GM12872 (cell line): Measurements from ENCODE around the gene NAA16.

Source experiments
- CTCF ChIP-seq: IDR thresholded peaks from 3 replicates; pipeline ENCODE4 v1.5.1; 2011; ENCODE audit warnings: low read depth, mild to moderate bottlenecking, low read length, moderate library complexity; ENCODE audit not compliant: insufficient read depth

The NAA16 gene

DNA sequence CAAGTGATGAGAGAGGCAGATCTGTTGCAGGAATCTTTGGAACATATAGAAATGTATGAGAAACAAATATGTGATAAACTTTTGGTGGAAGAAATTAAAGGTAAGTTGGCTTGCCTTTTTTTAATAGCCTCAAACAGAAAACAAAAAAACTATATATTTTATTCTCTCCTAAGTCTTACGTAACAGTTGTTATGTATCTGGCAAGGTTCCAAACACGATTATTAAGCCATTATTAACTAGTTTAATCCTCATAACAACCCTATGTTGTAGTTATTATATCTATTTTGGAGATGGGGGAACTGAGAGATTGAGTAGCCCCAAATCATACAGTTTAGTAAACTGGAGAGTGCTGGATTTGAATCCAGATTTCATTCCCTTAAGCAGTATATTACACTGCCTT lies 14.7 kb downstream of the NAA16 start:
- TF ChIP-seq CTCF = no peak

DNA sequence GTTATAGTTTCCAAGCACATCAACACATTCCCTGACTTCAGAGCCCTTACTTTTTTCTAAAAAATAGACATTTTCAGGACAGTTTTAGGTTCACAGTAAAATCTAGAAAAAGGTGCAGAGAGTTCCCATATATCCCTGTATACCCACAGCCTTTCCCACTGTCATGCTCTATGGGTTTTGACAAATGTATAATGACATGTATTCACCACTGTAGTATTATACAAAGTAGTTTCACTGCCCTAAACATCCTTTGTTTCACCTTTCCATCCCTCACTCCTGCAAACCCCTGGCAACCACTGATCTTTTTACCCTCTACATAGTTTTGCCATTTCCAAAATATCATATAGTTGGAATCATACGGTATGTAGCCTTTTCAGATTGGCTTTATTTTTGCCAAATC lies 15.6 kb downstream of the NAA16 start:
- no peak for TF ChIP-seq CTCF

- TF ChIP-seq CTCF = no peak
Observed at GRCh38 chr13:41327994-41328790, 17.1 kb downstream of the NAA16 start.

DNA sequence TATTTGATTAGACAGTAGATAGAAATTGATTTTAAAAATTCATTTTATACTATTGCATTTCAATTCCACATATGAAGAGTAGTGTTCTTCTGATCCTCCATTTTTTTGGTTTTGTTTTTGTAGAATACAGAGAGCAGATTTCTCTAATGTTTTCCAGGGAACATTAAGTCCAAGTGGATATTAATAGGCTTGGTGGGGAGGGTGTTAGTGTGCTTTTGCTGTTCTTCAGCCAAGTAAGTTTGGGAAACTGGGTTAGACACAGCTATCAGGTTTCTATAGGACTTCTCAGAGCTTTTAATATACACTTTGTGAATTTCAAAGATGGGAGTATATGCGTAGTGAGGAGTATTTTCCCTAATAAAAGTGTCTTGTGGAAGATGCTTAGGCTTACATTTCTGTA lies 21.8 kb downstream of the NAA16 start:
- TF ChIP-seq CTCF = no peak

GRCh38 chr13:41334810-41335209 lies 23.7 kb downstream of the NAA16 start:
- TF ChIP-seq CTCF = no peak

- TF ChIP-seq CTCF = no peak
Observed at GRCh38 chr13:41344358-41344757, 33.3 kb downstream of the NAA16 start.

DNA sequence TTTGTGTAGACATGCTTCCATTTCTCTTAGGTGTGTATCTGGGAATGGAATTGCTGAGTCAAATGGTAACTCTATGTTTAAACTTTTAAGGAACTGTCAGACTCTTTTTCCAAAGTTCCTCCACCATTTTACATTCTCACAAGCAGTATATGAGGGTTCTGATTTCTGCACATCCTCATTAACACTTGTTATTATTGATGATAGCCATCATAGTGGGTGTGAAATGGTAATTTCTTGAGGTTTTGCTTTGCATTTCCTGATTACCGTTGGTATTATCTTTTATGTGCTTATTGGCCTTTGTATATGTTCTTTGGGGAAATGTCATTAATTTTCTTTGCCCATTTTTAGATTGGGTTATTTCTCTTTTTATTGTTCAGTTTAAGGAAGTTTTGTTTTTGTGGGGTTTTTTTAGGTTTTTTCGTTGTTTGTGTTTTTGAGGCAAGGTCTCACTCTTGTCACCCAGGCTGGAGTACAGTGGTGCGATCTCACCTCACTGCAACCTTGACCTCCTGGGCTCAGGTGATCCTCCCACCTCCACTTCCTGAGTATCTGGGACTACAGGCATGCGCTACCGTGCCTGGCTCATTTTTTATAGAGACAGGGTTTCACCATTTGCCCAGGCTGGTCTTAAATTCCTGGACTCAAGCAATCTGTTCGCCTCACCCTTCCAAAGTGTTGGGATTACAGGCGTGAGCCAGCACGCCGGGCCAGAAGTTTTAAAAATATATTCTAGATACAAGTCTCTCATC lies 34.3 kb downstream of the NAA16 start:
- TF ChIP-seq CTCF = no peak
